ENCODE results near the gene TGFBR3L.

TGFBR3L gene

GRCh38 chr19:7914598-7915045, at the start of gene TGFBR3L:
Gene TGFBR3L (plus strand): TSS chr19:7914830.
- no peak within 1 kb of the TSS for H3K9ac ChIP-seq (ENCODE audit: low read length)
- peaks cover 48% of the 10 kb centered on the region for H3K27me3 ChIP-seq (ENCODE audit: control insufficient read depth, insufficient read depth, low read length)
- peaks cover 7% of the 10 kb centered on the region; the same call in 1 of the 2 replicates for H3K4me1 ChIP-seq (ENCODE audit: control insufficient read depth, insufficient read depth, low read length)
- peaks cover 27% of the 10 kb centered on the region for H3K36me3 ChIP-seq (ENCODE audit: control insufficient read depth, insufficient read depth, low read length)
- no peak within 1 kb of the TSS for H3K27ac ChIP-seq (ENCODE audit: low read depth, low read length)
- peak within 1 kb of the TSS; percentile 65; the same call in 1 of the 2 replicates for H3K4me3 ChIP-seq (ENCODE audit: low read depth, low read length)
- H3K9me3 ChIP-seq (ENCODE audit: control insufficient read depth, insufficient read depth, low read depth, low read length), result no peaks in the 10 kb centered on the region

- H3K4me1 ChIP-seq (ENCODE audit: control insufficient read depth, insufficient read depth, low read length), result peaks cover 32% of the 10 kb centered on the region
- no peaks in the 10 kb centered on the region for H3K36me3 ChIP-seq (ENCODE audit: control insufficient read depth, insufficient read depth, low read length)
- H3K9ac ChIP-seq (ENCODE audit: low read length), result no peak overlapping the region
- H3K27me3 ChIP-seq (ENCODE audit: control insufficient read depth, insufficient read depth, low read length), result peaks cover 71% of the 10 kb centered on the region
- H3K4me3 ChIP-seq (ENCODE audit: low read depth, low read length), result no peak overlapping the region; the same call in 1 of the 2 replicates
- no peaks in the 10 kb centered on the region for H3K9me3 ChIP-seq (ENCODE audit: control insufficient read depth, insufficient read depth, low read depth, low read length)
- H3K27ac ChIP-seq (ENCODE audit: low read depth, low read length), result no peak overlapping the region
Observed at GRCh38 chr19:7865262-7865911, 49.2 kb upstream of the TGFBR3L start.

- Histone ChIP-seq H3K36me3 (ENCODE audit: control insufficient read depth, insufficient read depth, low read length) (no peaks in the 10 kb centered on the region), H3K27me3 (ENCODE audit: control insufficient read depth, insufficient read depth, low read length) (peaks cover 60% of the 10 kb centered on the region), H3K4me1 (ENCODE audit: control insufficient read depth, insufficient read depth, low read length) (peaks cover 34% of the 10 kb centered on the region), H3K27ac (ENCODE audit: low read depth, low read length) (no peak overlapping the region), H3K9ac (ENCODE audit: low read length) (no peak overlapping the region), H3K4me3 (ENCODE audit: low read depth, low read length) (no peak overlapping the region), H3K9me3 (ENCODE audit: control insufficient read depth, insufficient read depth, low read depth, low read length) (no peaks in the 10 kb centered on the region)
Observed at GRCh38 chr19:7866399-7867091, 48.1 kb upstream of the TGFBR3L start.

- Histone ChIP-seq H3K4me1 (ENCODE audit: control insufficient read depth, insufficient read depth, low read length) (peaks cover 31% of the 10 kb centered on the region), H3K4me3 (ENCODE audit: low read depth, low read length) (no peak overlapping the region), H3K27ac (ENCODE audit: low read depth, low read length) (no peak overlapping the region), H3K9ac (ENCODE audit: low read length) (no peak overlapping the region), H3K9me3 (ENCODE audit: control insufficient read depth, insufficient read depth, low read depth, low read length) (no peaks in the 10 kb centered on the region), H3K36me3 (ENCODE audit: control insufficient read depth, insufficient read depth, low read length) (no peaks in the 10 kb centered on the region), H3K27me3 (ENCODE audit: control insufficient read depth, insufficient read depth, low read length) (peaks cover 53% of the 10 kb centered on the region)
Observed at GRCh38 chr19:7867092-7867844, 47.4 kb upstream of the TGFBR3L start.

- Histone ChIP-seq H3K9ac (ENCODE audit: low read length) (no peak overlapping the region), H3K4me1 (ENCODE audit: control insufficient read depth, insufficient read depth, low read length) (peaks cover 31% of the 10 kb centered on the region), H3K27ac (ENCODE audit: low read depth, low read length) (no peak overlapping the region), H3K27me3 (ENCODE audit: control insufficient read depth, insufficient read depth, low read length) (peaks cover 56% of the 10 kb centered on the region), H3K4me3 (ENCODE audit: low read depth, low read length) (peak overlapping the region; percentile 69), H3K9me3 (ENCODE audit: control insufficient read depth, insufficient read depth, low read depth, low read length) (no peaks in the 10 kb centered on the region), H3K36me3 (ENCODE audit: control insufficient read depth, insufficient read depth, low read length) (no peaks in the 10 kb centered on the region)
Observed at GRCh38 chr19:7868326-7868670, 46.3 kb upstream of the TGFBR3L start.

- H3K36me3 ChIP-seq (ENCODE audit: control insufficient read depth, insufficient read depth, low read length), result no peaks in the 10 kb centered on the region
- no peak overlapping the region for H3K9ac ChIP-seq (ENCODE audit: low read length)
- H3K4me1 ChIP-seq (ENCODE audit: control insufficient read depth, insufficient read depth, low read length), result peaks cover 25% of the 10 kb centered on the region
- H3K27ac ChIP-seq (ENCODE audit: low read depth, low read length), result no peak overlapping the region
- peaks cover 56% of the 10 kb centered on the region for H3K27me3 ChIP-seq (ENCODE audit: control insufficient read depth, insufficient read depth, low read length)
- H3K9me3 ChIP-seq (ENCODE audit: control insufficient read depth, insufficient read depth, low read depth, low read length), result no peaks in the 10 kb centered on the region
- peak overlapping the region; percentile 69 for H3K4me3 ChIP-seq (ENCODE audit: low read depth, low read length)
Observed at GRCh38 chr19:7868671-7869452, 45.8 kb upstream of the TGFBR3L start.

- Histone ChIP-seq H3K4me3 (ENCODE audit: low read depth, low read length) (peak overlapping the region; percentile 69), H3K36me3 (ENCODE audit: control insufficient read depth, insufficient read depth, low read length) (no peaks in the 10 kb centered on the region), H3K9me3 (ENCODE audit: control insufficient read depth, insufficient read depth, low read depth, low read length) (no peaks in the 10 kb centered on the region), H3K27me3 (ENCODE audit: control insufficient read depth, insufficient read depth, low read length) (peaks cover 55% of the 10 kb centered on the region), H3K9ac (ENCODE audit: low read length) (no peak overlapping the region), H3K4me1 (ENCODE audit: control insufficient read depth, insufficient read depth, low read length) (peaks cover 23% of the 10 kb centered on the region), H3K27ac (ENCODE audit: low read depth, low read length) (no peak overlapping the region)
Observed at GRCh38 chr19:7869453-7869909, 45.1 kb upstream of the TGFBR3L start.

GRCh38 chr19:7869910-7870511, 44.6 kb upstream of the TGFBR3L start:
- no peak overlapping the region for H3K9ac ChIP-seq (ENCODE audit: low read length)
- no peaks in the 10 kb centered on the region for H3K9me3 ChIP-seq (ENCODE audit: control insufficient read depth, insufficient read depth, low read depth, low read length)
- peak overlapping the region; percentile 69 for H3K4me3 ChIP-seq (ENCODE audit: low read depth, low read length)
- H3K27ac ChIP-seq (ENCODE audit: low read depth, low read length), result no peak overlapping the region
- H3K36me3 ChIP-seq (ENCODE audit: control insufficient read depth, insufficient read depth, low read length), result no peaks in the 10 kb centered on the region
- H3K4me1 ChIP-seq (ENCODE audit: control insufficient read depth, insufficient read depth, low read length), result peaks cover 20% of the 10 kb centered on the region
- peaks cover 54% of the 10 kb centered on the region for H3K27me3 ChIP-seq (ENCODE audit: control insufficient read depth, insufficient read depth, low read length)

- Histone ChIP-seq H3K27ac (ENCODE audit: low read depth, low read length) (no peak overlapping the region), H3K9ac (ENCODE audit: low read length) (no peak overlapping the region), H3K9me3 (ENCODE audit: control insufficient read depth, insufficient read depth, low read depth, low read length) (no peaks in the 10 kb centered on the region), H3K4me3 (ENCODE audit: low read depth, low read length) (peak overlapping the region; percentile 57), H3K27me3 (ENCODE audit: control insufficient read depth, insufficient read depth, low read length) (peaks cover 50% of the 10 kb centered on the region), H3K4me1 (ENCODE audit: control insufficient read depth, insufficient read depth, low read length) (peaks cover 13% of the 10 kb centered on the region), H3K36me3 (ENCODE audit: control insufficient read depth, insufficient read depth, low read length) (no peaks in the 10 kb centered on the region)
Observed at GRCh38 chr19:7870571-7871436, 43.8 kb upstream of the TGFBR3L start.
